Measurements from ENCODE around the gene ATP5MK.
A peak's percentile ranks its signal among the peaks of the same experiment; 100 is the strongest.
"Not testable (repeated sequence)": the region's sequence is repeated elsewhere in the genome, so short reads cannot be mapped to it uniquely, and the experiment has no call there.

ATP5MK gene

GRCh38 chr10:103367782-103368518 lies 28.3 kb downstream of the ATP5MK start, which contains the start of gene TAF5:
Gene TAF5 (plus strand): TSS chr10:103367976. CDS start chr10:103367990, 14 bp downstream.
- no peaks in the 10 kb centered on the region for H3K9me3 Mint-ChIP-seq
- peak; percentile 80 for DNase-seq (ENCODE audit: low spot score in 2 of 2)
- ATAC-seq (ENCODE audit: low read depth): peak; percentile 66
- H3K4me3 Mint-ChIP-seq: peak within 1 kb of the TSS; percentile 95
- H3K36me3 Mint-ChIP-seq: peaks cover 4% of the 10 kb centered on the region
- peaks cover 4% of the 10 kb centered on the region for H3K4me1 Mint-ChIP-seq
- peak within 1 kb of the TSS; percentile 88 for H3K27ac Mint-ChIP-seq
- no peaks in the 10 kb centered on the region for H3K27me3 Mint-ChIP-seq

- H3K4me3 Mint-ChIP-seq: peak overlapping the region; percentile 95
- H3K9me3 Mint-ChIP-seq: no peaks in the 10 kb centered on the region
- H3K36me3 Mint-ChIP-seq: peaks cover 4% of the 10 kb centered on the region
- ATAC-seq (ENCODE audit: low read depth) (no peak), DNase-seq (ENCODE audit: low spot score in 2 of 2) (no peak)
- H3K27ac Mint-ChIP-seq: peak overlapping the region; percentile 88
- peaks cover 4% of the 10 kb centered on the region for H3K4me1 Mint-ChIP-seq
- no peaks in the 10 kb centered on the region for H3K27me3 Mint-ChIP-seq
Measured at GRCh38 chr10:103367379-103367781, 28.9 kb downstream of the ATP5MK start.

GRCh38 chr10:103360791-103361190 lies 35.5 kb downstream of the ATP5MK start:
- DNase-seq (ENCODE audit: low spot score in 2 of 2); H3K36me3 Mint-ChIP-seq; ATAC-seq (ENCODE audit: low read depth); H3K4me3 Mint-ChIP-seq; H3K4me1 Mint-ChIP-seq; H3K27ac Mint-ChIP-seq; H3K9me3 Mint-ChIP-seq; H3K27me3 Mint-ChIP-seq: not testable (repeated sequence)

DNA sequence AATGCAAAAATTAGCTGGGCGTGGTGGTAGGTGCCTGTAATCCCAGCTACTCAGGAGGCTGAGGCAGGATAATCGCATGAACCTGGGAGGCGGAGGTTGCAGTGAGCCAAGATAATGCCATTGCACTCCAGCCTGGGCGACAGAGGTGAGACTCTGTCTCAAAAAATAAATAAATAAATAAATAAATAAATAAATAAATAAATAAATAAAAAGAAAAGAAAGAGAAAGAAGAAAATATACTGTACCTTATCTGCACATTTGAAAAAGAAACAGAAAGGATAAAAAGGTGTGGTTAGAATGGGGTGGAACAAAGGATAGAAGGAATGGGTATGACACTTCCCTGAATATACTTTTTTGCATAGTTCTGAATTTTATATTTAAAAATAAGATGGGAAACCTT lies 36.8 kb downstream of the ATP5MK start:
- H3K27me3 Mint-ChIP-seq; H3K36me3 Mint-ChIP-seq; DNase-seq (ENCODE audit: low spot score in 2 of 2); H3K9me3 Mint-ChIP-seq; H3K4me3 Mint-ChIP-seq; H3K4me1 Mint-ChIP-seq; ATAC-seq (ENCODE audit: low read depth); H3K27ac Mint-ChIP-seq: not testable (repeated sequence)

GRCh38 chr10:103355906-103356599 lies 40.2 kb downstream of the ATP5MK start:
- Mint-ChIP-seq H3K9me3 (no peaks in the 10 kb centered on the region), H3K36me3 (no peaks in the 10 kb centered on the region), H3K27ac (no peak overlapping the region), H3K27me3 (no peaks in the 10 kb centered on the region), H3K4me1 (no peaks in the 10 kb centered on the region), H3K4me3 (no peak overlapping the region)
- ATAC-seq (ENCODE audit: low read depth) (no peak), DNase-seq (ENCODE audit: low spot score in 2 of 2) (no peak)

- not testable (repeated sequence) for H3K4me3 Mint-ChIP-seq; H3K9me3 Mint-ChIP-seq; H3K36me3 Mint-ChIP-seq; DNase-seq (ENCODE audit: low spot score in 2 of 2); H3K4me1 Mint-ChIP-seq; H3K27me3 Mint-ChIP-seq; H3K27ac Mint-ChIP-seq; ATAC-seq (ENCODE audit: low read depth)
Measured at GRCh38 chr10:103354567-103354966, 41.7 kb downstream of the ATP5MK start.

GRCh38 chr10:103353281-103353680 lies 43.0 kb downstream of the ATP5MK start:
- DNase-seq (ENCODE audit: low spot score in 2 of 2) (no peak), ATAC-seq (ENCODE audit: low read depth) (no peak)
- Mint-ChIP-seq H3K9me3 (no peaks in the 10 kb centered on the region), H3K27ac (no peak overlapping the region), H3K4me3 (no peak overlapping the region), H3K4me1 (no peaks in the 10 kb centered on the region), H3K36me3 (no peaks in the 10 kb centered on the region), H3K27me3 (no peaks in the 10 kb centered on the region)

DNA sequence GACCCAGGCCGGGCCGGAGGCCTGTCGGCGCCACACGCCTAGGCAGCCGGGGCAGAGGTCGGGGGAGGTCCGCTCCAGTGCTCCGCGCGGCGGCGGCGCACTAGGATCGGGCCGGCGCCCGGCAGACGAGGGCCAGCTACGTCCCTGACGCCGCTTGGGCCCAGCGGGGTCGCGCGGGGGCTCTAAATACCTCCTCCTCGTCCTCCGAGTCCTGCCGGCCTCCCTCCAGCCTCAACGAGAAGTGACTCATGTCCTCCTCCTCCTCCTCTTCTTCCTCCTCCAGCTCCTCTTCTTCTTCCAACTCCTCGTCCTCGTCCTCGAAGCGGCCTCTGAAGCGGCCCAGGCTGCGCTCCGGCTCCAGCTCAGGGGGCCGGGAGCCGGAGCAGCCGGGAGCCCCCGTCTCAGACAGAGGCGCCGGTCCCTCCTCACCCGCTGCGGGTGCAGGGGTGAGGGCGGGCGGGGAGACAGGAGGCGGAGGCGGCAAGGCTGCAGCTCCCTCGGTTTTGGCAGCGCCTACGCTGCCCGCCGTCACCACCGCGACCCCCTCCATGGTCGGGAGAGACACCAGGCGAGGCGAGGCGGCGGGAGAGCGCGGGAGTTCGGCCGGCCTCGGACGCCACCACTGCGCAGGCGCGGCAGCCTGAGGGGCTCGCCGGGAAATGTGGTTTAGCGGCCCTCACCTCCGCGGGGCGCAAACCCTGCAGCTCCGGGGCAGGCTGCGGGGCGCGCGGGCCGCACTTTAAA lies 45.6 kb downstream of the ATP5MK start, which contains the start of gene PCGF6:
Gene PCGF6, minus strand, starts transcription at position 624 of the 744 bp plus-strand sequence. Its CDS starts 74 bp downstream, at position 550.
- Mint-ChIP-seq H3K36me3 (no peaks in the 10 kb centered on the region), H3K27ac (peak within 1 kb of the TSS; percentile 67), H3K4me3 (peak within 1 kb of the TSS; percentile 90), H3K4me1 (no peaks in the 10 kb centered on the region), H3K27me3 (no peaks in the 10 kb centered on the region), H3K9me3 (no peaks in the 10 kb centered on the region)
- ATAC-seq (ENCODE audit: low read depth) (peak; percentile 89), DNase-seq (ENCODE audit: low spot score in 2 of 2) (peak; percentile 62 to 80)

- no peaks in the 10 kb centered on the region for H3K9me3 Mint-ChIP-seq
- H3K4me3 Mint-ChIP-seq: peak overlapping the region; percentile 90
- no peaks in the 10 kb centered on the region for H3K27me3 Mint-ChIP-seq
- H3K36me3 Mint-ChIP-seq: no peaks in the 10 kb centered on the region
- ATAC-seq (ENCODE audit: low read depth) (no peak), DNase-seq (ENCODE audit: low spot score in 2 of 2) (no peak)
- H3K27ac Mint-ChIP-seq: no peak overlapping the region
- H3K4me1 Mint-ChIP-seq: no peaks in the 10 kb centered on the region
Measured at GRCh38 chr10:103350175-103350516, 46.1 kb downstream of the ATP5MK start.

All from memory B cell (primary cell).